Measurements from ENCODE around the gene KIF3B. TPM values are rescaled to one million over a fixed set of nuclear protein-coding genes. Genes with fewer than 3 reads are reported as not detected.

The KIF3B gene
- total and polyA plus RNA-seq, 2 of the 13 experiments (the other 11 are each of a cell fraction or from before 2014, with no cell fraction given) = 23.6 to 28.8 TPM

- H3K9me3 ChIP-seq (ENCODE audit: low read length) = no peaks in the 10 kb centered on the region
- no peak overlapping the region for H2AFZ ChIP-seq (ENCODE audit: low read length)
- no peak overlapping the region for H3K4me2 ChIP-seq (ENCODE audit: low read depth, low read length)
- H3K27ac ChIP-seq (ENCODE audit: extremely low read length, insufficient read depth, low read length) = no peak overlapping the region
- FAIRE-seq = no peak
- H4K20me1 ChIP-seq (ENCODE audit: insufficient read depth, low read length) = no peaks in the 10 kb centered on the region
- no peak overlapping the region for H3K4me3 ChIP-seq (replicated peaks in 1 of 3; ENCODE audit: insufficient read depth in 1 of 3, low read depth in 2 of 3, low read length in 3 of 3)
- TF ChIP-seq SOX13 (IDR thresholded peaks at IDR 0.05) (no peak), SOX13 (CRISPR knock-in tag; conservative IDR thresholded peaks at IDR 0.05 in 1 of 2, IDR thresholded peaks at IDR 0.05 in 1 of 2) (no peak), SALL1 (CRISPR knock-in tag; IDR thresholded peaks at IDR 0.05) (no peak), ZNF691 (CRISPR knock-in tag; IDR thresholded peaks at IDR 0.05; ENCODE audit: borderline replicate concordance, low read depth) (no peak), HMGXB3 (CRISPR knock-in tag; IDR thresholded peaks at IDR 0.05; ENCODE audit: borderline replicate concordance) (0 out of 2 replicates have a peak, but pooled peaks have one; percentile 35), TEAD3 (CRISPR knock-in tag; optimal IDR thresholded peaks at IDR 0.05; ENCODE audit: borderline replicate concordance) (peak; percentile 42), MXD4 (CRISPR knock-in tag; IDR thresholded peaks at IDR 0.05) (no peak), MEIS2 (CRISPR knock-in tag; IDR thresholded peaks at IDR 0.05) (no peak), FOSL2 (CRISPR knock-in tag; IDR thresholded peaks at IDR 0.05) (peak; percentile 62), ZNF687 (CRISPR knock-in tag; IDR thresholded peaks at IDR 0.05) (peak; percentile 10; the same call in 1 of the 2 replicates), IKZF5 (CRISPR knock-in tag; IDR thresholded peaks at IDR 0.05) (0 out of 2 replicates have a peak, but pooled peaks have one; percentile 24)
- TSS peak; percentile 43 for BruUV-seq (replicated peaks)
- H3K79me2 ChIP-seq (ENCODE audit: insufficient read depth, low read length) = no peaks in the 10 kb centered on the region
- H3K27me3 ChIP-seq (ENCODE audit: control insufficient read depth in 1 of 2, insufficient read depth in 2 of 2, low read length in 2 of 2) = no peaks in the 10 kb centered on the region
- POLR2A ChIA-PET = interaction anchor here (1.1 to 1.6 kb wide), 2 partner anchors 16 to 25 kb away, joined by 3 to 5 read pairs; partner anchors contain the start of gene ASXL1
- CTCF ChIA-PET (ENCODE audit: low intra/inter-chr PET ratio, low total read pairs) = no interaction called here
- WGBS (ENCODE audit: low lambda C conversion rate) = 89% methylated on average over 3 of the region's 3 CpGs
- no peak for DNase-seq (ENCODE audit: low spot score)
- peaks cover 12 to 36% of the 10 kb centered on the region in 2 experiments for H3K36me3 ChIP-seq (replicated peaks in 1 of 2; ENCODE audit: control insufficient read depth in 1 of 2, insufficient read depth in 2 of 2, low read length in 2 of 2)
- no peak overlapping the region for H3K9ac ChIP-seq (ENCODE audit: insufficient read depth, low read depth, low read length)
- intact Hi-C loops (cut with micrococcal nuclease; ENCODE audit: unreplicated experiment) = no loop called here
- peaks cover 54% of the 10 kb centered on the region for H3K4me1 ChIP-seq (ENCODE audit: insufficient read depth, low read length)
- in situ Hi-C loops (cut with HindIII; ENCODE audit: extremely low pct_ligation_motif_present, low pct_unique_long_range_greater_than_20kb) = no loop called here
- ATAC-seq = no peak
Observed at GRCh38 chr20:32332614-32333013, 55.2 kb downstream of the KIF3B start.
